IMR-90 (cell line): ENCODE results near the gene NOXO1. TPM values are rescaled to one million over a fixed set of nuclear protein-coding genes. Genes with fewer than 3 reads are reported as not detected.

Experiments
- ATAC-seq: fragments of 200-7000 bp; cut with Tn5 transposase; 2 replicates; pipeline ENCODE4 v1.9.1; 2020; ENCODE audit warnings: low read depth, mild to moderate bottlenecking, moderate library complexity
- BruUV-seq: library from RNA; stranded (reverse); fragments of 400-500 nt; replicated peaks from 2 replicates; lab custom pipeline; 2021; lab: Mats Ljungman, UMichigan
- CTCF ChIA-PET: fragments of 300-600 bp; formaldehyde crosslinking; extraction: SDS; loops from one replicate; lab custom pipeline; 2021; ENCODE audit warnings: antibody characterized with exemption; lab: Yijun Ruan, JAX
- POLR2A ChIA-PET: fragments of 300-600 bp; sonication (Branson Sonifier 250); formaldehyde crosslinking; loops from one replicate; lab custom pipeline; 2022; ENCODE audit warnings: antibody characterized with exemption; ENCODE audit not compliant: unreplicated experiment; lab: Charles Lee
- DNase-seq: peaks from one replicate; pipeline ENCODE4 v3.0.0; 2013
- H2AFZ ChIP-seq: replicated peaks from 2 replicates; pipeline ENCODE3; 2013; ENCODE audit warnings: low read length, mild to moderate bottlenecking; ENCODE audit not compliant: poor library complexity
- H2AK5ac ChIP-seq: 2 replicates; pipeline ENCODE4 v1.6.1; 2013; ENCODE audit warnings: low read depth, low read length, inconsistent platforms
- H2AK9ac ChIP-seq: replicated peaks from 2 replicates; pipeline ENCODE3; 2013; ENCODE audit warnings: mild to moderate bottlenecking, low read depth, low read length, moderate library complexity; ENCODE audit not compliant: poor library complexity
- H2BK120ac ChIP-seq: 2 replicates; pipeline ENCODE4 v1.6.1; 2013; ENCODE audit warnings: low read depth, low read length, inconsistent platforms
- H2BK15ac ChIP-seq: 3 replicates; pipeline ENCODE4 v1.6.1; 2013; ENCODE audit warnings: low read depth, low read length, inconsistent platforms
- H2BK20ac ChIP-seq: 2 replicates; pipeline ENCODE4 v1.6.1; 2013; ENCODE audit warnings: low read depth, mild to moderate bottlenecking, inconsistent platforms, low read length, moderate library complexity
- H2BK5ac ChIP-seq: 2 replicates; pipeline ENCODE4 v1.6.1; 2013; ENCODE audit warnings: mild to moderate bottlenecking, low read depth, low read length, inconsistent platforms; ENCODE audit not compliant: poor library complexity, severe bottlenecking
- H3K14ac ChIP-seq: replicated peaks from 2 replicates; pipeline ENCODE4 v1.6.1; 2013; ENCODE audit warnings: low read depth, low read length, inconsistent platforms
- H3K18ac ChIP-seq: 2 replicates; pipeline ENCODE4 v1.6.1; 2013; ENCODE audit warnings: low read depth, low read length, control low read depth
- H3K23ac ChIP-seq: 2 replicates; pipeline ENCODE4 v1.6.1; 2013; ENCODE audit warnings: low read depth, low read length, inconsistent platforms
- H3K27ac ChIP-seq: 2 replicates; pipeline ENCODE4 v1.5.1; 2013; ENCODE audit warnings: mild to moderate bottlenecking, control low read depth, low read length; ENCODE audit not compliant: insufficient read depth
- H3K27me3 ChIP-seq: 2 replicates; pipeline ENCODE4 v1.6.1; 2013; ENCODE audit warnings: low read length; ENCODE audit not compliant: control insufficient read depth, insufficient read depth
- H3K36me3 ChIP-seq: 2 replicates; pipeline ENCODE4 v1.6.1; 2013; ENCODE audit warnings: low read length, mixed read lengths; ENCODE audit not compliant: control insufficient read depth, insufficient read depth
- H3K4ac ChIP-seq: 2 replicates; pipeline ENCODE4 v1.6.1; 2013; ENCODE audit warnings: low read depth, low read length, inconsistent platforms
- H3K4me1 ChIP-seq: 2 replicates; pipeline ENCODE4 v1.6.1; 2013; ENCODE audit warnings: low read length, mixed read lengths; ENCODE audit not compliant: control insufficient read depth, insufficient read depth
- H3K4me2 ChIP-seq: 2 replicates; pipeline ENCODE4 v1.6.1; 2013; ENCODE audit warnings: low read depth, mild to moderate bottlenecking, control low read depth, low read length, moderate library complexity
- H3K4me3 ChIP-seq: 2 replicates; pipeline ENCODE4 v1.5.1; 2013; ENCODE audit warnings: low read depth, mild to moderate bottlenecking, control low read depth, low read length, moderate library complexity; ENCODE audit not compliant: insufficient read depth
- H3K56ac ChIP-seq: 2 replicates; pipeline ENCODE4 v1.6.1; 2013; ENCODE audit warnings: low read length, inconsistent platforms; ENCODE audit not compliant: insufficient read depth; ENCODE audit errors: extremely low read depth
- H3K79me1 ChIP-seq, 2 experiments: 2 replicates each; pipeline ENCODE4 v1.6.1; 2013; ENCODE audit warnings: low read length in 2 of 2, inconsistent platforms in 1 of 2, low read depth in 1 of 2
- H3K9ac ChIP-seq: 2 replicates; pipeline ENCODE4 v1.6.1; 2013; ENCODE audit warnings: low read depth, low read length, control low read depth
- H3K9me1 ChIP-seq: 2 replicates; pipeline ENCODE4 v1.6.1; 2013; ENCODE audit warnings: low read length, inconsistent platforms; ENCODE audit not compliant: insufficient read depth
- H3K9me3 ChIP-seq: 2 replicates; pipeline ENCODE4 v1.6.1; 2013; ENCODE audit warnings: low read length; ENCODE audit not compliant: control insufficient read depth, insufficient read depth
- H4K20me1 ChIP-seq: 2 replicates; pipeline ENCODE4 v1.6.1; 2013; ENCODE audit warnings: low read length, inconsistent platforms; ENCODE audit not compliant: insufficient read depth
- H4K5ac ChIP-seq: 2 replicates; pipeline ENCODE4 v1.6.1; 2013; ENCODE audit warnings: mild to moderate bottlenecking, low read depth, low read length, control low read depth
- H4K8ac ChIP-seq, 2 experiments: 2 replicates each; pipeline ENCODE4 v1.6.1; 2013; ENCODE audit warnings: low read depth in 2 of 2, low read length in 2 of 2, control low read depth in 1 of 2, inconsistent platforms in 1 of 2
- H4K91ac ChIP-seq: 2 replicates; pipeline ENCODE4 v1.6.1; 2013; ENCODE audit warnings: low read depth, low read length, inconsistent platforms; ENCODE audit not compliant: insufficient read depth
- BHLHE40 ChIP-seq: fragments of 150-350 bp; IDR thresholded peaks from 2 replicates; pipeline ENCODE4 v1.6.1; 2016; ENCODE audit warnings: mild to moderate bottlenecking, low read depth, low read length
- CEBPB ChIP-seq: IDR thresholded peaks from 2 replicates; pipeline ENCODE4 v1.6.1; 2012; ENCODE audit warnings: low read depth, low read length, improper control_type of control experiment
- CHD1 ChIP-seq: IDR thresholded peaks from 2 replicates; pipeline ENCODE4 v1.6.1; 2012; ENCODE audit warnings: low read depth, low read length, improper control_type of control experiment
- FOS ChIP-seq: fragments of 150-350 bp; IDR thresholded peaks from 2 replicates; pipeline ENCODE4 v1.6.1; 2016; ENCODE audit warnings: low read depth, low read length
- MAFK ChIP-seq: IDR thresholded peaks from 2 replicates; pipeline ENCODE4 v1.6.1; 2012; ENCODE audit warnings: low read depth, low read length, improper control_type of control experiment
- MAZ ChIP-seq: IDR thresholded peaks from 2 replicates; pipeline ENCODE4 v1.6.1; 2012; ENCODE audit warnings: low read depth, mild to moderate bottlenecking, low read length, improper control_type of control experiment, moderate library complexity, borderline replicate concordance
- MXI1 ChIP-seq: IDR thresholded peaks from 2 replicates; pipeline ENCODE4 v1.6.1; 2012; ENCODE audit warnings: low read depth, mild to moderate bottlenecking, low read length, moderate library complexity, borderline replicate concordance
- NFE2L2 ChIP-seq: fragments of 150-350 bp; IDR thresholded peaks from 2 replicates; pipeline ENCODE4 v1.6.1; 2016; ENCODE audit warnings: low read depth, mild to moderate bottlenecking, low read length
- POLR2A ChIP-seq: IDR thresholded peaks from 2 replicates; pipeline ENCODE4 v1.6.1; 2012; ENCODE audit warnings: mild to moderate bottlenecking, low read depth, low read length
- RAD21 ChIP-seq: IDR thresholded peaks from 2 replicates; pipeline ENCODE4 v1.6.1; 2012; ENCODE audit warnings: low read length, improper control_type of control experiment
- RCOR1 ChIP-seq: IDR thresholded peaks from 2 replicates; pipeline ENCODE4 v1.6.1; 2012; ENCODE audit warnings: mild to moderate bottlenecking, low read length, improper control_type of control experiment; ENCODE audit not compliant: insufficient replicate concordance
- RFX5 ChIP-seq: IDR thresholded peaks from 2 replicates; pipeline ENCODE4 v1.8.0; 2012; ENCODE audit warnings: low read depth, mild to moderate bottlenecking, low read length, moderate library complexity
- SMC3 ChIP-seq: fragments of 150-350 bp; IDR thresholded peaks from 2 replicates; pipeline ENCODE4 v1.6.1; 2016; ENCODE audit warnings: low read depth, mild to moderate bottlenecking, antibody characterized with exemption, low read length, moderate library complexity
- WGBS, 2 experiments: methylation state at CpG; one replicate each; pipeline versions ENCODE4 v1.1.5 to v1.1.7; 2013; ENCODE audit warnings: missing lambda C conversion rate in 2 of 2; ENCODE audit not compliant: insufficient read length in 1 of 2; ENCODE audit errors: extremely low coverage in 2 of 2; 5-methylcytosine and 5-hydroxymethylcytosine counted together
- dilution Hi-C: fragments of 300-500 bp; cut with HindIII; formaldehyde crosslinking; loops from one replicate; pipeline ENCODE4 v1.14.3; 2018; ENCODE audit warnings: low sequenced_read_pairs; ENCODE audit not compliant: unreplicated experiment
- in situ Hi-C: fragments of 300-500 bp; cut with MboI; formaldehyde crosslinking; loops from 3 replicates; pipeline ENCODE4 v1.14.3; 2019; ENCODE audit warnings: low sequenced_read_pairs, inconsistent platforms, mixed read lengths
- intact Hi-C: fragments of 100-400 bp; cut with micrococcal nuclease; formaldehyde crosslinking; loops from 2 replicates; pipeline ENCODE4 v1.10.0; 2022
- polyA plus RNA-seq, 3 experiments: library from polyadenylated mRNA; depleted of rRNA; stranded (reverse); fragments of >200 nt; gene quantifications; 2 replicates each; pipeline ENCODE4 v1.2.3, GENCODE V29; 2012; ENCODE audit warnings: low replicate concordance in 1 of 3
- total RNA-seq: library from RNA; depleted of rRNA; stranded (reverse); fragments of >200 nt; gene quantifications from 2 replicates; pipeline ENCODE4 v1.2.3, GENCODE V29; 2012
- TF ChIP-seq, protein P1 (sequence below): fragments of 150-350 bp; IDR thresholded peaks from 2 replicates; pipeline ENCODE4 v1.6.1; 2017; ENCODE audit warnings: mild to moderate bottlenecking, antibody characterized with exemption, low read length, low read depth
- TF ChIP-seq, protein P2 (sequence below): conservative IDR thresholded peaks from 2 replicates; pipeline ENCODE4 v1.5.1; 2012; ENCODE audit warnings: mild to moderate bottlenecking, low read depth, low read length, improper control_type of control experiment
- TF ChIP-seq, protein P3 (sequence below): fragments of 150-350 bp; IDR thresholded peaks from 2 replicates; pipeline ENCODE4 v1.6.1; 2016; ENCODE audit warnings: low read depth, mild to moderate bottlenecking, low read length, moderate library complexity, borderline replicate concordance

Gene NOXO1
- total and polyA plus RNA-seq, 2 of the 4 experiments (the other 2 are of a cell fraction) = 0.56 TPM; not detected in 1

DNA sequence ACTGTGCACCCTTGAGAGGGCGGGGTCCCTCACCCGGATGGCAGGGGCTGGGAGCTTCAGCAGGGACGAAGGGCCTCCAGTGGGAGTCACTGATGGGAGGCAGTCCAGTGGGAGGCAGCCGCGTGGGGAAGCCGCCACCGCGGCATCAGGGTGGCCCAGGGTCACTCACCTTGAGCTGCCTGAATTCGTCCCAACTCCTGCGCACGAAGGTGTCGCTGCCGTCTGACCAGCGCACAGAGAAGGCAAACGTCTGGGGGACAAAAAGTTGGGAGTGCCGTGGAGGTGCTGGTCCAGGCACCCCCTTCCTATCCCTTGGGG, 540 bp downstream of the NOXO1 start:
- Histone ChIP-seq H3K9me1 (peaks cover 8% of the 10 kb centered on the region), H2BK20ac (no peak overlapping the region), H2BK120ac (no peak overlapping the region), H2BK15ac (no peak overlapping the region), H3K4ac (no peak overlapping the region), H3K9ac (no peak overlapping the region), H3K27me3 (peaks cover 31% of the 10 kb centered on the region; the same call in 1 of the 2 replicates), H2AK5ac (no peak overlapping the region), H2AK9ac (no peak overlapping the region), H3K14ac (no peak overlapping the region), H3K4me3 (no peak overlapping the region), H3K18ac (no peak overlapping the region), H4K20me1 (no peaks in the 10 kb centered on the region; the same call in none of the 2 replicates), H4K8ac (no peak overlapping the region), H3K9me3 (no peaks in the 10 kb centered on the region), H3K27ac (no peak overlapping the region), H3K23ac (no peak overlapping the region), H4K5ac (no peak overlapping the region), H4K91ac (no peak overlapping the region), H2AFZ (no peak overlapping the region), H3K36me3 (peaks cover 34% of the 10 kb centered on the region), H2BK5ac (no peak overlapping the region), H3K4me2 (no peak overlapping the region), H3K4me1 (peaks cover 8% of the 10 kb centered on the region), H3K56ac (no peak overlapping the region), H3K79me1 (peaks cover 12 to 13% of the 10 kb centered on the region in 2 experiments)
- TF ChIP-seq, protein P1, sequence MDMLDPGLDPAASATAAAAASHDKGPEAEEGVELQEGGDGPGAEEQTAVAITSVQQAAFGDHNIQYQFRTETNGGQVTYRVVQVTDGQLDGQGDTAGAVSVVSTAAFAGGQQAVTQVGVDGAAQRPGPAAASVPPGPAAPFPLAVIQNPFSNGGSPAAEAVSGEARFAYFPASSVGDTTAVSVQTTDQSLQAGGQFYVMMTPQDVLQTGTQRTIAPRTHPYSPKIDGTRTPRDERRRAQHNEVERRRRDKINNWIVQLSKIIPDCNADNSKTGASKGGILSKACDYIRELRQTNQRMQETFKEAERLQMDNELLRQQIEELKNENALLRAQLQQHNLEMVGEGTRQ = no peak
- no peak for TF ChIP-seq RAD21
- TF ChIP-seq CEBPB = no peak
- no peak for TF ChIP-seq MAZ
- no peak for TF ChIP-seq MXI1
- no peak for TF ChIP-seq SMC3
- TF ChIP-seq NFE2L2 = no peak
- no peak for TF ChIP-seq RFX5
- TF ChIP-seq, protein P2, sequence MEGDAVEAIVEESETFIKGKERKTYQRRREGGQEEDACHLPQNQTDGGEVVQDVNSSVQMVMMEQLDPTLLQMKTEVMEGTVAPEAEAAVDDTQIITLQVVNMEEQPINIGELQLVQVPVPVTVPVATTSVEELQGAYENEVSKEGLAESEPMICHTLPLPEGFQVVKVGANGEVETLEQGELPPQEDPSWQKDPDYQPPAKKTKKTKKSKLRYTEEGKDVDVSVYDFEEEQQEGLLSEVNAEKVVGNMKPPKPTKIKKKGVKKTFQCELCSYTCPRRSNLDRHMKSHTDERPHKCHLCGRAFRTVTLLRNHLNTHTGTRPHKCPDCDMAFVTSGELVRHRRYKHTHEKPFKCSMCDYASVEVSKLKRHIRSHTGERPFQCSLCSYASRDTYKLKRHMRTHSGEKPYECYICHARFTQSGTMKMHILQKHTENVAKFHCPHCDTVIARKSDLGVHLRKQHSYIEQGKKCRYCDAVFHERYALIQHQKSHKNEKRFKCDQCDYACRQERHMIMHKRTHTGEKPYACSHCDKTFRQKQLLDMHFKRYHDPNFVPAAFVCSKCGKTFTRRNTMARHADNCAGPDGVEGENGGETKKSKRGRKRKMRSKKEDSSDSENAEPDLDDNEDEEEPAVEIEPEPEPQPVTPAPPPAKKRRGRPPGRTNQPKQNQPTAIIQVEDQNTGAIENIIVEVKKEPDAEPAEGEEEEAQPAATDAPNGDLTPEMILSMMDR = no peak
- TF ChIP-seq BHLHE40 = no peak
- TF ChIP-seq, protein P3, sequence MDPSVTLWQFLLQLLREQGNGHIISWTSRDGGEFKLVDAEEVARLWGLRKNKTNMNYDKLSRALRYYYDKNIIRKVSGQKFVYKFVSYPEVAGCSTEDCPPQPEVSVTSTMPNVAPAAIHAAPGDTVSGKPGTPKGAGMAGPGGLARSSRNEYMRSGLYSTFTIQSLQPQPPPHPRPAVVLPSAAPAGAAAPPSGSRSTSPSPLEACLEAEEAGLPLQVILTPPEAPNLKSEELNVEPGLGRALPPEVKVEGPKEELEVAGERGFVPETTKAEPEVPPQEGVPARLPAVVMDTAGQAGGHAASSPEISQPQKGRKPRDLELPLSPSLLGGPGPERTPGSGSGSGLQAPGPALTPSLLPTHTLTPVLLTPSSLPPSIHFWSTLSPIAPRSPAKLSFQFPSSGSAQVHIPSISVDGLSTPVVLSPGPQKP = no peak
- TF ChIP-seq FOS = no peak
- TF ChIP-seq MAFK = no peak
- TF ChIP-seq CHD1 = no peak
- no peak for TF ChIP-seq POLR2A
- TF ChIP-seq RCOR1 = no peak
- ATAC-seq (no peak), DNase-seq (no peak)
- 12% methylated on average over 5 of the region's 16 CpGs; no CpG with 5 or more reads in 1 of the 2 experiments for WGBS, 2 experiments
- in situ Hi-C loops (no loop called here), dilution Hi-C loops (no loop called here), intact Hi-C loops (no loop called here)
- no TSS peak for BruUV-seq
- ChIA-PET CTCF (interaction anchor here (1.3 kb wide), 2 partner anchors 23 to 159 kb away, joined by 3 to 5 read pairs; no protein-coding TSS in a partner anchor), POLR2A (no interaction called here)
